Renal cortex interstitium (tissue), 11 donors: ENCODE data around the gene SLC52A1. TPM values are rescaled to one million over a fixed set of nuclear protein-coding genes. Genes with fewer than 3 reads are reported as not detected.

ENCODE experiments used
- DNase-seq, 11 donors: peaks; one replicate each; pipeline ENCODE4 v3.0.0-alpha.2; 2013; ENCODE audit warnings: low read depth in 9 of 11, low spot score in 4 of 11; ENCODE audit errors: extremely low read depth in 1 of 11
- polyA plus RNA-seq, 3 donors: library from polyadenylated mRNA; unstranded; fragments of 120-200 nt; gene quantifications; one replicate each; pipeline ENCODE4 v1.2.1, GENCODE V29; 2013; ENCODE audit not compliant: insufficient read length in 3 of 3

SLC52A1 gene
- polyA plus RNA-seq, 3 donors = 0.16 to 0.47 (median 0.16) TPM

GRCh38 chr17:4998027-4998731 lies 37.0 kb downstream of the SLC52A1 start:
- DNase-seq = peak in 4 of 11 donors; percentile 39 to 46 (median 43)

DNA sequence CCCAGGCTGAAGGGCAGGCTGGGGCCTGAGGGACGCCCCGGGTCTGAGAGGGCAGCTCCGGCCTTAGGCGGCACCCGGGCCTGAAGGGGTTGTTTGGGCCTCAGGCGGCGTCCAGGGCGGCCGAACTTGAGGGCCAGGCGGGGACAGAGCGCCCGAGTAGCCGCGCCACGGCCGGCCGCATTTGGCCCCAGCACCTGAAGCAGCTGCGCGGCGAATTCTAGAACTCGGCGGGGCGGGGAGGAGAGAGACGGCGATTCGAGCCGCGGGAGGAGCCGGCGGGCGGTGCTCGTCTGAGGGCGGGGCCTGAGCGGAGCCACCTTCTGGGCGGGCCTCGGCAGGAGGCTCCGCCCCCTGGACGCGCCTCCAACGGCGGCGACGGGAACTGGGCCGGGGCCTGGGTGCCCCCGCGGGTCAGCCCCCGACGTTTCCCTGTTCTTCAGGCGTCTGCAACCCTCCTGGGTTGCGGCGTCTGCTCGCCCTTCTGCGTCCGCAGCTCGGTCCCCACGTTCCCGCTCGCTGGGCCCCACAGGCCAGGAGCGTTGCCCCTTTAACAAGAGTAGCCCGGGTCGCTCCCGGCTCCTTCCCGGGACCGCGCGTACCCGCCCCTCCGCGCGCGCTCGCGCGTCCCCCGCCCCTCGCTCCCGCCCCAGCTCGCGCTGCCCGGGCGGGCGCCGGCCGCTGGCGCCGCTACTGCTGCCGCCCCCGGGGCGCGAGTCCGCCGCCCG lies 37.8 kb downstream of the SLC52A1 start, which contains the start of the genes INCA1 and KIF1C:
TSS of gene INCA1 (minus strand) at position 221 of the 725 bp plus-strand sequence. CDS start 3,085 bp downstream, outside the sequence.
TSS of gene KIF1C (plus strand) at position 649 of the 725 bp plus-strand sequence. CDS start 2,297 bp downstream, outside the sequence.
- DNase-seq = peak; percentile 76 to 90 (median 88)

- no peak for DNase-seq
Measured at GRCh38 chr17:4994081-4994595, 41.1 kb downstream of the SLC52A1 start.

DNA sequence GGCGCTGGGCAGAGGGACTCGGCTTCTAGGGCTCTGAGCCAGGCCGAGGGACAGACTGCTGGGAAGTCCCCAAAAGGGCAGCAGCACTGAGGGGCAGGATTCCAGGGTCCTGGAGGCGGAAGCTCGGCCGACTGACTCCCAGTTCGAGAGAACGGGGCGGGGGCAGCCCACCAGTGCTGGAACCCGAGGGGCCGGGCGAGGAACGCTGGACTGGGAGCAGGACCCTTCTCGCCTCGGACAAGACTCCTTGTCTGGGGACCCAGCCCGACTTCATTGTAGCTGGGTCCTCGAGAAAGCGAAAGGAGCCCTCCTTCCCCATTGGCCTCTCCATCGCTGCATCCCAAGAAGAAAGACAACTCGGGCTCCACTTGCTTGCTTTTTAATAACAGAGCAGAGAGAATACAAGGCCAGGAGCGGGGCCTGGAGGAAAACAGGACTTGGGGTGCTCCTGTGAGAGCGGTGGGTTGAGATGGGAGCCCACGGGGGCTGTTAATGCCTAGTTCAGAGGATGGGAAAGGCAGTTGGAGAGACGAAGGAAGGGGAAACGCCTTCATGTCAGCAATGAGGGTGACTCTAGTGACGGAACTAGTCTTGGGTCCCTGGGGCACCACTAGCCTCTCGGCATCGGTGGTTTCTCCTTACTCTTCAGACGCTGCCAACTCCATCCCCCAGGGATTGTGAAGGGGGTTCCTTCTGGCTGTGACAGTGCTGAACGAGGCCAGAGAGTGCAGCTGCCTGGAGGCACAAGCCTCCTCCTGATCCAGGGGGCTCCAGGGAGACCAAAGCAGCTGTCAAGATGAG lies 47.3 kb downstream of the SLC52A1 start:
- DNase-seq = no peak

DNA sequence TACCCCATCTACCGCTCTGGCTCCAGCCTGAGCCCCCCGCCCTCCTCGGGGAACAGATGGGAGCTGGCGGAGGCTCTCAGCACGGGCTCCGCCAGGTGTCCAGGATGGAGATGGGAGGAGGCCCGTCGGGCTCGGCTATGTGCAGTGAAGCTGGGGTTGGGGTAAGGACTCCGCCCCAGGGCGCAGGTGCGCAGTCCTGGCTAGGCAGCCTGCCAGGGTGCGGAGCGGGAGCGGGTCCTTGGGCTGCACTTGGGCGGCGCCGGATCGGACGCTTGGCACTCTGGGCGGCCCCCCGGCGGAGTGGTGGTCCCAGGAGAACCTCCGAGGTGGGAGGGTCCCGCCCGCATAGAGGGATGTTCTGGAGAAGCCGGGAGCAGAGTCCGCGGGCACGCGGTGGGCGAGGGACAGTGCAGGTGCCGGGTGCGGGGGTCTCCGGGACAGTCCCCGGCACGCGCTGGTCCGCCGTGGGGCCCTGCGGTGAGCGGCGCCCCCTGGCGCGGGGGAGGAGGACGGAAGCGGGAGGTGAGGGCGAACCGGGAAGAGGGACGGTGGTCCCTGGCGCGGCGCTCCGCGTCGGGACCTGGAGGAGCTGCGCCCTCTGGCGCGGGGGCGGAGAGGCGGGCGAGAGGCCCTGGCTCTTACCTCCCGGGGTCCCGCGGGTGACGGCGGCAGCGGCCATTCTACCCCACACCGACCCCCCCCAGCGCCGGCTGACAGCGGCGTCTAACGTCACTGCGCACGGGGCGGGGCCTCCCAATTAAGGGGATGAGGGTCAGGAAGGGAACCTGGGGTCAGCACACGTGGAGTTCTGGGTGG lies 48.1 kb downstream of the SLC52A1 start, which contains the start of gene CAMTA2:
TSS of gene CAMTA2 (minus strand) at position 725 of the 816 bp plus-strand sequence. CDS start 1,453 bp downstream, outside the sequence.
- peak in 6 of 11 donors; percentile 58 to 78 (median 72) for DNase-seq

DNA sequence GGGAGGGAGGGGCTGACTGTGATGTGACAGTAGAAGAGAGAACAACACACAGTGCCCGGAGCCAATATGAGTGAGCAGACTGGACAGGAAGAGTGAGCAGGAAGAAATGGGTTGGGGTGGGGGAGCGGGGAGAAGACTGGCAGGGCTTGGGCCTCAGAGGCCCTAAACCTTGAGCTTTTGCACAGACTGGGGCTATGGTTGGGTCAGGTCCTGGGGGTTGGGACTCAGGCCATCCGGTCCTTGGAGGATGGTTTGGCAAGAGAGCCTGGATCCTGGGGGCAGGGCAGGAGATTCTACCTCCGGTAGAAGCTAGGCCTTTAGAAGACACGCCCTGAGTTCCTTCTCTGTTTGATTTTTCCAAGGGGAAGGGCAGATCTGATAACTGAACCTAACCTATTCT lies 48.8 kb downstream of the SLC52A1 start:
- DNase-seq = no peak

Other genes with a start within 250 kb of the SLC52A1 start
- 1 to 10 TPM in 1 of 3 donors, under 1 TPM in 2; 0.78 to 1.7 (median 0.96) TPM for gene VMO1, start 249.1 kb downstream of the SLC52A1 start, polyA plus RNA-seq
- gene GLTPD2, start 246.5 kb downstream of the SLC52A1 start, polyA plus RNA-seq = 10 to 100 TPM in 2 of 3 donors, 1 to 10 TPM in 1; 6.7 to 11.3 (median 10.5) TPM
- gene PSMB6, start 239.3 kb downstream of the SLC52A1 start, polyA plus RNA-seq = 100 to 1,000 TPM; 123 to 139 (median 126) TPM
- gene PLD2, start 228.3 kb downstream of the SLC52A1 start, polyA plus RNA-seq = 10 to 100 TPM; 34.3 to 51.2 (median 38.1) TPM
- gene MINK1, start 202.1 kb downstream of the SLC52A1 start, polyA plus RNA-seq = 10 to 100 TPM; 59.4 to 70.7 (median 66.3) TPM
- 1 to 10 TPM; 1.5 to 3.0 (median 1.8) TPM for gene C17orf107, start 135.9 kb downstream of the SLC52A1 start, polyA plus RNA-seq
- gene CHRNE, start 132.3 kb downstream of the SLC52A1 start, polyA plus RNA-seq = 1 to 10 TPM; 1.4 to 2.8 (median 1.8) TPM
- gene GP1BA, start 103.1 kb downstream of the SLC52A1 start, polyA plus RNA-seq = 1 to 10 TPM; 1.9 to 2.2 (median 2.0) TPM
- 10 to 100 TPM; 62.9 to 81.6 (median 76.1) TPM for gene SLC25A11, start 95.4 kb downstream of the SLC52A1 start, polyA plus RNA-seq
- gene RNF167, start 95.2 kb downstream of the SLC52A1 start, polyA plus RNA-seq = 100 to 1,000 TPM; 125 to 146 (median 134) TPM
- 100 to 1,000 TPM; 350 to 480 (median 397) TPM for gene PFN1, start 86.9 kb downstream of the SLC52A1 start, polyA plus RNA-seq
- gene ENO3, start 84.3 kb downstream of the SLC52A1 start, polyA plus RNA-seq = 10 to 100 TPM; 20.3 to 36.4 (median 29.5) TPM
- 100 to 1,000 TPM in 1 of 3 donors, 10 to 100 TPM in 2; 86.7 to 105 (median 92.6) TPM for gene SPAG7, start 67.6 kb downstream of the SLC52A1 start, polyA plus RNA-seq
- gene CAMTA2, start 47.8 kb downstream of the SLC52A1 start, polyA plus RNA-seq = 10 to 100 TPM; 23.9 to 35.5 (median 24.3) TPM
- 1 to 10 TPM; 7.2 to 8.0 (median 7.2) TPM for gene INCA1, start 37.9 kb downstream of the SLC52A1 start, polyA plus RNA-seq
- gene KIF1C, start 37.5 kb downstream of the SLC52A1 start, polyA plus RNA-seq = 10 to 100 TPM; 76.8 to 97.2 (median 87.3) TPM
- gene ZFP3, start 43.0 kb upstream of the SLC52A1 start, polyA plus RNA-seq = 10 to 100 TPM; 13.9 to 16.7 (median 14.9) TPM
- 10 to 100 TPM; 22.6 to 50.4 (median 23.8) TPM for gene ZNF232, start 76.5 kb upstream of the SLC52A1 start, polyA plus RNA-seq
- 10 to 100 TPM in 1 of 3 donors, 1 to 10 TPM in 2; 2.9 to 10.4 (median 7.7) TPM for gene USP6, start 80.6 kb upstream of the SLC52A1 start, polyA plus RNA-seq
- 10 to 100 TPM; 21.2 to 27.9 (median 22.7) TPM for gene ZNF594, start 156.4 kb upstream of the SLC52A1 start, polyA plus RNA-seq
- 1 to 10 TPM; 1.1 to 2.8 (median 1.3) TPM for gene SCIMP, start 199.4 kb upstream of the SLC52A1 start, polyA plus RNA-seq
- 10 to 100 TPM; 58.2 to 60.6 (median 59.9) TPM for gene RABEP1, start 246.9 kb upstream of the SLC52A1 start, polyA plus RNA-seq